Measurements from ENCODE around the gene ACVRL1. TPM values are rescaled to one million over a fixed set of nuclear protein-coding genes. Genes with fewer than 3 reads are reported as not detected.

Gene ACVRL1
- polyA plus RNA-seq, 1 donor (not counting 4 experiments of a cell fraction or from before 2014, with no cell fraction given), result not detected

DNA sequence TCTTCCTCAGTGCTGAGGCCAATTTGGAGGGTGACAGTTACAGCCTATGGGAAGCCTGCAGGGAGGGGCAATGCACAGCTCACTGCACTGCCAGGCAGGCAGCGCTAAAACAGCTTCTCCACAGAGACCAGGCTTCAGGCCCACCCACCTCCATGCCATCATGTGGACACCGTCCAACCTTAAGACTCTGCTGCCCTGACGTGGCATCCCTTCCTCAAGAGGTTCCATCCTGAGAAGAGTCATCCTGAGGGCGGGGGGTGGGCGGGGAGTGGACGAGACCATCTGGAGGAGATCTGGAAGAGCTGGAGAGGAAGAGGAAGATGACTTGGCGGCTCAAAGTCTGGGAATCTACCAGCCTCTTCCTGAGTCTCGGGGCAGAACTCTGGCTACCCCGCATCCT lies 8.4 kb upstream of the ACVRL1 start:
- dilution Hi-C loops (cut with MboI; ENCODE audit: extremely low pct_ligation_motif_present, low sequenced_read_pairs), result no loop called here
- Histone ChIP-seq H3K9me1 (ENCODE audit: control insufficient read depth, extremely low read depth, insufficient read depth, low read length) (no peaks in the 10 kb centered on the region), H2AFZ (ENCODE audit: control insufficient read depth, low read length) (no peak overlapping the region), H3K4me3 (ENCODE audit: control insufficient read depth in 2 of 3, extremely low read depth in 1 of 3, insufficient read depth in 2 of 3, low read depth in 1 of 3, low read length in 3 of 3) (no peak overlapping the region), H4K20me1 (ENCODE audit: control insufficient read depth, extremely low read depth, insufficient read depth, low read length) (no peaks in the 10 kb centered on the region), H3K79me2 (ENCODE audit: control insufficient read depth, insufficient read depth, low read length) (no peaks in the 10 kb centered on the region), H3K4me2 (ENCODE audit: control insufficient read depth, extremely low read depth, insufficient read depth, low read depth, low read length) (no peak overlapping the region), H3K9ac (ENCODE audit: control insufficient read depth, extremely low read depth, insufficient read depth, low read length) (no peak overlapping the region), H3K36me3 (ENCODE audit: control insufficient read depth in 2 of 2, extremely low read depth in 1 of 2, insufficient read depth in 2 of 2, low read length in 2 of 2) (no peaks in the 10 kb centered on the region), H3K4me1 (ENCODE audit: control insufficient read depth, extremely low read depth, insufficient read depth, low read length) (no peaks in the 10 kb centered on the region), H3K27me3 (ENCODE audit: control insufficient read depth, extremely low read depth, insufficient read depth, low read length) (peaks cover 3% of the 10 kb centered on the region), H3K27ac (ENCODE audit: control insufficient read depth, insufficient read depth, low read length) (no peak overlapping the region), H3K9me3 (ENCODE audit: control insufficient read depth, low read depth, low read length) (no peaks in the 10 kb centered on the region)
- TF ChIP-seq, protein P1, sequence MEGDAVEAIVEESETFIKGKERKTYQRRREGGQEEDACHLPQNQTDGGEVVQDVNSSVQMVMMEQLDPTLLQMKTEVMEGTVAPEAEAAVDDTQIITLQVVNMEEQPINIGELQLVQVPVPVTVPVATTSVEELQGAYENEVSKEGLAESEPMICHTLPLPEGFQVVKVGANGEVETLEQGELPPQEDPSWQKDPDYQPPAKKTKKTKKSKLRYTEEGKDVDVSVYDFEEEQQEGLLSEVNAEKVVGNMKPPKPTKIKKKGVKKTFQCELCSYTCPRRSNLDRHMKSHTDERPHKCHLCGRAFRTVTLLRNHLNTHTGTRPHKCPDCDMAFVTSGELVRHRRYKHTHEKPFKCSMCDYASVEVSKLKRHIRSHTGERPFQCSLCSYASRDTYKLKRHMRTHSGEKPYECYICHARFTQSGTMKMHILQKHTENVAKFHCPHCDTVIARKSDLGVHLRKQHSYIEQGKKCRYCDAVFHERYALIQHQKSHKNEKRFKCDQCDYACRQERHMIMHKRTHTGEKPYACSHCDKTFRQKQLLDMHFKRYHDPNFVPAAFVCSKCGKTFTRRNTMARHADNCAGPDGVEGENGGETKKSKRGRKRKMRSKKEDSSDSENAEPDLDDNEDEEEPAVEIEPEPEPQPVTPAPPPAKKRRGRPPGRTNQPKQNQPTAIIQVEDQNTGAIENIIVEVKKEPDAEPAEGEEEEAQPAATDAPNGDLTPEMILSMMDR (optimal IDR thresholded peaks at IDR 0.05 in 1 of 3, IDR thresholded peaks at IDR 0.05 in 1 of 3, conservative IDR thresholded peaks at IDR 0.05 in 1 of 3; ENCODE audit: extremely low read depth in 1 of 3, insufficient read depth in 2 of 3, low read length in 3 of 3), result no peak
- no peak for TF ChIP-seq EZH2 (IDR thresholded peaks at IDR 0.05; ENCODE audit: low read length)
- FAIRE-seq (no peak), DNase-seq (ENCODE audit: low read depth, low spot score) (no peak)

DNA sequence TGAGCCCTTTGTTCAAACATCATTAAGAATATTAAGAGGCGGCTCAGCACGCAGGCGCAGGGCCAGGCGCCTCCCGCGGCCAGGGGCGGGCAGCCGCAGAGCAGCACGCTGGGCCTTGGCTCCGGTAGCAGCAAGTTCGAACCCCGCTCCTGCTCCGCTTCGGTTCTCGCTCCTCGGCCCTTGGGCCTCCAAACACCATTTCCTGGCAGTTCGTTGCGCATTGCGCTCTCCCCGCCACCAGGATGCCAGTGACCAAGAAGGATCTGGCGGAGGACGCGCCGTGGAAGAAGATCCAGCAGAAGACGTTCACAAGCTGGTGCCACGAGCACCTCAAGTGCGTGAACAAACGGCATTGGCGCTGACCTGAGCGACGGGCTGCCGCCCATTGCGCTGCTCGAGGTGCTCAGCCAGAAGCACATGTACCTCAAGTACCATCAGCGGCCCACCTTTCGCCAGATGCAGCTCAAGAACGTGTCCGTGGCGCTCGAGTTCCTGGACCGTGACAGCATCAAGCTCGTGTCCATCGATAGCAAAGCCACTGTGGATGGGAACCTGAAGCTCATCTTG lies 6.9 kb upstream of the ACVRL1 start:
- H3K79me2 ChIP-seq (ENCODE audit: control insufficient read depth, insufficient read depth, low read length), result no peaks in the 10 kb centered on the region
- H3K36me3 ChIP-seq (ENCODE audit: control insufficient read depth in 2 of 2, extremely low read depth in 1 of 2, insufficient read depth in 2 of 2, low read length in 2 of 2), result no peaks in the 10 kb centered on the region
- H2AFZ ChIP-seq (ENCODE audit: control insufficient read depth, low read length), result no peak overlapping the region
- TF ChIP-seq, protein P1 (optimal IDR thresholded peaks at IDR 0.05 in 1 of 3, IDR thresholded peaks at IDR 0.05 in 1 of 3, conservative IDR thresholded peaks at IDR 0.05 in 1 of 3; ENCODE audit: extremely low read depth in 1 of 3, insufficient read depth in 2 of 3, low read length in 3 of 3), result no peak
- no peak for TF ChIP-seq EZH2 (IDR thresholded peaks at IDR 0.05; ENCODE audit: low read length)
- H3K9me1 ChIP-seq (ENCODE audit: control insufficient read depth, extremely low read depth, insufficient read depth, low read length), result no peaks in the 10 kb centered on the region
- DNase-seq (ENCODE audit: low read depth, low spot score), result no peak
- no peak overlapping the region for H3K9ac ChIP-seq (ENCODE audit: control insufficient read depth, extremely low read depth, insufficient read depth, low read length)
- dilution Hi-C loops (cut with MboI; ENCODE audit: extremely low pct_ligation_motif_present, low sequenced_read_pairs), result no loop called here
- H3K4me1 ChIP-seq (ENCODE audit: control insufficient read depth, extremely low read depth, insufficient read depth, low read length), result peaks cover 2% of the 10 kb centered on the region
- no peaks in the 10 kb centered on the region for H4K20me1 ChIP-seq (ENCODE audit: control insufficient read depth, extremely low read depth, insufficient read depth, low read length)
- no peak for FAIRE-seq
- H3K4me2 ChIP-seq (ENCODE audit: control insufficient read depth, extremely low read depth, insufficient read depth, low read depth, low read length), result no peak overlapping the region
- peaks cover 3% of the 10 kb centered on the region for H3K27me3 ChIP-seq (ENCODE audit: control insufficient read depth, extremely low read depth, insufficient read depth, low read length)
- no peaks in the 10 kb centered on the region for H3K9me3 ChIP-seq (ENCODE audit: control insufficient read depth, low read depth, low read length)
- no peak overlapping the region for H3K27ac ChIP-seq (ENCODE audit: control insufficient read depth, insufficient read depth, low read length)
- H3K4me3 ChIP-seq (ENCODE audit: control insufficient read depth in 2 of 3, extremely low read depth in 1 of 3, insufficient read depth in 2 of 3, low read depth in 1 of 3, low read length in 3 of 3), result no peak overlapping the region

Data from keratinocyte (primary cell).